ENCODE results near the gene GTPBP1. TPM values are rescaled to one million over a fixed set of nuclear protein-coding genes. Genes with fewer than 3 reads are reported as not detected.

GTPBP1 gene
- total and polyA plus RNA-seq, 2 donors (not counting 1 experiment from before 2014, with no cell fraction given): 77.8 to 174 TPM

DNA sequence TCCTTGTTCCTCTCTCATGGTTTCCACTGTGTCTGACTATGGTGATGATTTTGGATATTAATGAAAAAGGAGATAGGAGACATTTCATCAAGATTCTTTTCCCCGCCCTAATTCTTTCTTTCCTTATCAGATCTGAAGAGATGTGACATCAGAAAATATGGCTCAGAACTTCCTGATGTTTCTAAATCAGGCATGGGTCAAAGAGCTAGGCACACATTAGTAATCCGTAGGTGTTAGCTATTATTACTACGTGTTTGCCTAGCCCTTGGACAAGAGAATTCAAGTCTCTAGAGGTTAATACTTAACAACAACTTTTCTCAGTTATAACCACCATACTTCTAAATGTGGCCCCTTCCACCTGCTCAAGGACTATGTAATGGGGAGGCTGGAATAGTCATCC, 10.8 kb upstream of the GTPBP1 start:
- intact Hi-C loops (cut with micrococcal nuclease): no loop called here
- Histone ChIP-seq H3K27me3 (replicated peaks in 1 of 4; ENCODE audit: control extremely low read depth in 1 of 4, control insufficient read depth in 3 of 4, insufficient read depth in 4 of 4, low read length in 3 of 4) (no peaks in the 10 kb centered on the region), H2AFZ (ENCODE audit: insufficient read depth, low read depth, low read length, poor library complexity, severe bottlenecking) (no peak overlapping the region), H3K4me2 (replicated peaks; ENCODE audit: low read depth, low read length, poor library complexity, severe bottlenecking) (no peak overlapping the region), H3K36me3 (replicated peaks in 1 of 2; ENCODE audit: control extremely low read depth in 1 of 2, control insufficient read depth in 1 of 2, extremely low read depth in 1 of 2, insufficient read depth in 2 of 2, low read length in 1 of 2) (peaks cover 3 to 7% of the 10 kb centered on the region in 2 experiments), H3K9ac (ENCODE audit: low read length) (no peak overlapping the region), H3K27ac (ENCODE audit: low read length in 2 of 2) (no peak overlapping the region), H3K4me1 (ENCODE audit: control insufficient read depth in 2 of 2, insufficient read depth in 2 of 2, low read length in 2 of 2) (peaks cover 18 to 28% of the 10 kb centered on the region in 2 donors), H3K4me3 (ENCODE audit: control extremely low read depth in 1 of 5, extremely low read depth in 1 of 5, insufficient read depth in 1 of 5, low read depth in 2 of 5, low read length in 4 of 5) (no peak overlapping the region), H3K79me2 (ENCODE audit: control insufficient read depth, insufficient read depth, low read length) (peaks cover 34% of the 10 kb centered on the region), H3K9me3 (ENCODE audit: control extremely low read depth in 1 of 3, control insufficient read depth in 2 of 3, insufficient read depth in 1 of 3, low read length in 2 of 3) (no peaks in the 10 kb centered on the region), H4K20me1 (ENCODE audit: control insufficient read depth, insufficient read depth, low read length, poor library complexity, severe bottlenecking) (peaks cover 7% of the 10 kb centered on the region)
- H3K27me3 Mint-ChIP-seq: no peaks in the 10 kb centered on the region
- TF ChIP-seq CTCF (IDR thresholded peaks at IDR 0.05): no peak
- no peak for TF ChIP-seq EZH2 (IDR thresholded peaks at IDR 0.05; ENCODE audit: borderline replicate concordance, insufficient read depth, low read depth, low read length, poor library complexity, severe bottlenecking)
- ChIA-PET POLR2A (interaction anchor here (0.7 to 1.3 kb wide), 2 partner anchors 13 to 29 kb away, joined by 4 to 5 read pairs; partner anchors contain the start of gene TOMM22), CTCF (interaction anchor here (6.7 kb wide), 1 partner anchor 13 kb away, joined by 51 read pairs; the partner anchor contains the start of gene TOMM22)
- DNase-seq: no peak
- no peak for ATAC-seq (ENCODE audit: low read depth)
- H3K9me3 Mint-ChIP-seq (ENCODE audit: insufficient read depth): no peaks in the 10 kb centered on the region
- H3K4me3 Mint-ChIP-seq: no peak overlapping the region
- WGBS (ENCODE audit: insufficient coverage): no CpG with 5 or more reads among the region's 3 CpGs
- H3K4me1 Mint-ChIP-seq: peaks cover 60% of the 10 kb centered on the region
- no peak overlapping the region for H3K27ac Mint-ChIP-seq

- no peak for ATAC-seq (ENCODE audit: low read depth)
- H4K20me1 ChIP-seq (ENCODE audit: control insufficient read depth, insufficient read depth, low read length, poor library complexity, severe bottlenecking): peaks cover 3% of the 10 kb centered on the region
- ChIA-PET POLR2A (no interaction called here), CTCF (interaction anchor here (6.7 kb wide), 1 partner anchor 15 kb away, joined by 51 read pairs; the partner anchor contains the start of gene TOMM22)
- Mint-ChIP-seq H3K4me3 (peak overlapping the region; percentile 40), H3K27me3 (no peaks in the 10 kb centered on the region), H3K9me3 (ENCODE audit: insufficient read depth) (no peaks in the 10 kb centered on the region), H3K27ac (peak overlapping the region; percentile 28), H3K4me1 (peaks cover 67% of the 10 kb centered on the region)
- H3K4me1 ChIP-seq (ENCODE audit: control insufficient read depth in 2 of 2, insufficient read depth in 2 of 2, low read length in 2 of 2): peaks cover 23 to 36% of the 10 kb centered on the region in 2 donors
- 90% methylated on average over 3 of the region's 3 CpGs for WGBS (ENCODE audit: insufficient coverage)
- no peaks in the 10 kb centered on the region for H3K27me3 ChIP-seq (replicated peaks in 1 of 4; ENCODE audit: control extremely low read depth in 1 of 4, control insufficient read depth in 3 of 4, insufficient read depth in 4 of 4, low read length in 3 of 4)
- intact Hi-C loops (cut with micrococcal nuclease): no loop called here
- H3K9me3 ChIP-seq (ENCODE audit: control extremely low read depth in 1 of 3, control insufficient read depth in 2 of 3, insufficient read depth in 1 of 3, low read length in 2 of 3): no peaks in the 10 kb centered on the region
- TF ChIP-seq CTCF (IDR thresholded peaks at IDR 0.05) (no peak), EZH2 (IDR thresholded peaks at IDR 0.05; ENCODE audit: borderline replicate concordance, insufficient read depth, low read depth, low read length, poor library complexity, severe bottlenecking) (no peak)
- peaks cover 2 to 3% of the 10 kb centered on the region in 2 experiments for H3K36me3 ChIP-seq (replicated peaks in 1 of 2; ENCODE audit: control extremely low read depth in 1 of 2, control insufficient read depth in 1 of 2, extremely low read depth in 1 of 2, insufficient read depth in 2 of 2, low read length in 1 of 2)
- no peak overlapping the region for H2AFZ ChIP-seq (ENCODE audit: insufficient read depth, low read depth, low read length, poor library complexity, severe bottlenecking)
- no peak overlapping the region for H3K4me3 ChIP-seq (ENCODE audit: control extremely low read depth in 1 of 5, extremely low read depth in 1 of 5, insufficient read depth in 1 of 5, low read depth in 2 of 5, low read length in 4 of 5)
- peak overlapping the region in 1 of 2 donors; percentile 20 for H3K27ac ChIP-seq (ENCODE audit: low read length in 2 of 2)
- DNase-seq: no peak
- peaks cover 42% of the 10 kb centered on the region for H3K79me2 ChIP-seq (ENCODE audit: control insufficient read depth, insufficient read depth, low read length)
- H3K4me2 ChIP-seq (replicated peaks; ENCODE audit: low read depth, low read length, poor library complexity, severe bottlenecking): peak overlapping the region; percentile 0
- H3K9ac ChIP-seq (ENCODE audit: low read length): no peak overlapping the region
These were observed 8.9 kb upstream of the GTPBP1 start for GRCh38 chr22:38696606-38697424.
